ENCODE measurements around the gene LRRFIP1. TPM values are rescaled to one million over a fixed set of nuclear protein-coding genes. Genes with fewer than 3 reads are reported as not detected.

LRRFIP1 gene
- polyA plus RNA-seq, 1 experiment: 71.1 TPM

DNA sequence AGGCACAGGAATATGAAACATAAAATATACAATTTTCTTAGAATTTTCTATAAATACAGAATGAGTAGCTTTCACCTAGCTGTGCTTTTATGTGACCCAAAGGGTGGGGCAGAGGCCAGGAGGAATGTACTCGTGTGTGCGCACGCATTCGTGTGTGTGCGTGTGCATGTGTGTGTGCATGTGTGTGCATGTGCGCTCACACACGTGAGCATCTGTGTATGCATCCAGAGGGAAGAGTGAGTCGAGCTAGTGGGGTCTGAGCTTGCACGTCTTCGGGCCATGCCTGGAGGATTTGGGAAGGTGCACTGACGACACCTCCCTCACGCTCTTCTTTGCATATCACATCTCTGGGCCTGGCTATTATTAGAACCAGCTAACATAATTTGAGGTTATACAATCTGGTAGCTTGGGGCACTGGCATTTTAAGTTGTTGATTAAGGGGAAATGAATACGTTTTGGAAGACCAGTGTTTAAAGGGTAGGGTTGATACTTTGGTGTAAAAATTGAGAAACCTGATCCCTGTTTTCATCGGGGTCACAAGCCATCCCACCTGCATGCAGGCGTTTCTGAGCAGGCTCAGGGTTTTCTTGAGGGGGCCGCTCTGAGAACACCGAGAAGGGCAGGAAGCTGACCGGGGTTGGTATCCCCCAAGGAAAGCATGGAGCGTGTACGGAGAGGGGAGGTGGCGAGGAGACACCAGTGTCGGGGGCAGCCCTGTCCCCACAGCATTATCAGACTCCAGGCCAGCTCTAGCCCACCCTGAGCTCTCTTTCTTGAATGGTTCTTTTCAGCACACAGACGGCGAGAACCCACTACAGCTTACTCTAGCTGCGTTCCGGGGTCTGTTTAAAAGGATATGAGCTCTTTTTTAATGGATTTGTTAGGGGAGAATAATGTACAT lies 85.3 kb downstream of the LRRFIP1 start:
- Histone ChIP-seq H3K27me3 (ENCODE audit: control insufficient read depth, insufficient read depth, low read length) (no peaks in the 10 kb centered on the region), H3K9me3 (ENCODE audit: control insufficient read depth, insufficient read depth, low read length) (no peaks in the 10 kb centered on the region; the same call in 1 of the 2 replicates), H3K4me3 (ENCODE audit: low read depth, low read length) (no peak overlapping the region), H3K27ac (ENCODE audit: low read depth, low read length) (peak overlapping the region; percentile 39)
- DNase-seq (ENCODE audit: low read depth, low spot score): no peak
- TF ChIP-seq, protein P1, sequence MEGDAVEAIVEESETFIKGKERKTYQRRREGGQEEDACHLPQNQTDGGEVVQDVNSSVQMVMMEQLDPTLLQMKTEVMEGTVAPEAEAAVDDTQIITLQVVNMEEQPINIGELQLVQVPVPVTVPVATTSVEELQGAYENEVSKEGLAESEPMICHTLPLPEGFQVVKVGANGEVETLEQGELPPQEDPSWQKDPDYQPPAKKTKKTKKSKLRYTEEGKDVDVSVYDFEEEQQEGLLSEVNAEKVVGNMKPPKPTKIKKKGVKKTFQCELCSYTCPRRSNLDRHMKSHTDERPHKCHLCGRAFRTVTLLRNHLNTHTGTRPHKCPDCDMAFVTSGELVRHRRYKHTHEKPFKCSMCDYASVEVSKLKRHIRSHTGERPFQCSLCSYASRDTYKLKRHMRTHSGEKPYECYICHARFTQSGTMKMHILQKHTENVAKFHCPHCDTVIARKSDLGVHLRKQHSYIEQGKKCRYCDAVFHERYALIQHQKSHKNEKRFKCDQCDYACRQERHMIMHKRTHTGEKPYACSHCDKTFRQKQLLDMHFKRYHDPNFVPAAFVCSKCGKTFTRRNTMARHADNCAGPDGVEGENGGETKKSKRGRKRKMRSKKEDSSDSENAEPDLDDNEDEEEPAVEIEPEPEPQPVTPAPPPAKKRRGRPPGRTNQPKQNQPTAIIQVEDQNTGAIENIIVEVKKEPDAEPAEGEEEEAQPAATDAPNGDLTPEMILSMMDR (IDR thresholded peaks at IDR 0.05; ENCODE audit: low read depth, low read length): no peak
- POLR2A ChIA-PET: interaction anchor here (0.8 kb wide), 1 partner anchor 8 kb away, joined by 4 read pairs; no protein-coding TSS in a partner anchor
- CTCF ChIA-PET: interaction anchor here (0.6 to 1.4 kb wide), 3 partner anchors 26 to 46 kb away, joined by 3 to 8 read pairs (median 4); no protein-coding TSS in a partner anchor

DNA sequence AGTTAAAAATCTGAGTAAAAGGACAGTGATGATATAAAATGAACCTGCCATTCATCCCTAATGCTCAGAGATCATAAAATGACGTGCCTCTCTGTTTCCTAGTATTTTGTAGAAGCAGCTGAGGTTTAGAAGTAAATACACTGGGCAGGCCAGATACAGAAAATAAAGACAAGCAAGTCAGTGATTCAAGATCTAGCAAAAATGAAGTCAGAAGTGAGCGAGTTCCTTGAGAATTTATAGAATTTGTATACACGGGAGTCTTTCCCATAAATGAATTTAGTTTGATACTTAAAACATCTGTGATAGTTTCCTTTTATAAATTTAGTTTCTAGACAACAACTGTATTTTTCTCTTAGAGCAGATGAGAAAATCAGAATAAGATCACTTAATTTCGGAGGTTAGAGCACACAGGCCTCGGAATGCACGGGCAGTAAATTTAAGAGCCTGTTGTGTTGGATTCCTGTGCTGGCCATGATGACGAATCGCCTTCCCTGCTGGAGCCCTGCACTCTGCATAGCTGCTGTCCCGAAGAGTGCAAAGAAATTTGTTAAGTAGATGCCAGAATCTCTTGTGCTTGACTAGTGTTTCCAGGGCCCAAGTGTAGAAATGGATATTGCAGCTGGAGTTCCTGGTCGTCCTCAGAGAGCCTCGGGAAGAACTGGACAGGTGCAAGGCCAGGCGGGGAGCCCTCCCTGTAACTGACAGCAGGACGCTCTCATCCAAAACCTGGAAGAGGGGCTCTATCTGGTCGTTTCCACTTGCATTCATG lies 87.5 kb downstream of the LRRFIP1 start:
- DNase-seq (ENCODE audit: low read depth, low spot score): no peak
- ChIA-PET CTCF (interaction anchor here (1.7 kb wide), 1 partner anchor 30 kb away, joined by 4 read pairs; no protein-coding TSS in a partner anchor), POLR2A (no interaction called here)
- Histone ChIP-seq H3K27ac (ENCODE audit: low read depth, low read length) (peak overlapping the region; percentile 65), H3K9me3 (ENCODE audit: control insufficient read depth, insufficient read depth, low read length) (no peaks in the 10 kb centered on the region; the same call in 1 of the 2 replicates), H3K4me3 (ENCODE audit: low read depth, low read length) (no peak overlapping the region), H3K27me3 (ENCODE audit: control insufficient read depth, insufficient read depth, low read length) (no peaks in the 10 kb centered on the region)
- TF ChIP-seq, protein P1 (IDR thresholded peaks at IDR 0.05; ENCODE audit: low read depth, low read length): no peak

DNA sequence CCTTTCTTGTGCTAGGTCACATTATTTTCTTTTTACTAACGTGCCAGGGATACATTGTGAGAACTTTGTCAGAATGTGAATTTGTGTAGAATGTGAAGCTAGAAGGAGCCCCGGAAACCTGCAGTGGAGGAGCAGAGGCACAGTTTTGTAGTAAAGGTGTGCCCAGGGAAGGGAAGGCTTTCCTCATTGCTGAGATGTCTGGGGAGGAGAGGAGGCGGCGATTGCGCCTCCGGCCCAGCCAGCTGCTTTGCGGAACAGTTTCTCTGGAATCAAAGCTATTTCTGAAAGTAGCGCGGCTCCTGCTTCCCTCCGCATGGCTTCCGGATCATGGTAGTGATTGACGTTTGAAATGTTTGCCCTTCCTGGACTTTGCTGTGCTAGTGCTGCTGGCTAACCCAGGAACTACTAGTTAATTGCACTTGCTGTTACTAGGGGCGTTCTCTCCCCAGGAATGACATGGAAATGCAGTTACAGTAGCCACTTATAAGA lies 88.1 kb downstream of the LRRFIP1 start:
- ChIA-PET POLR2A (no interaction called here), CTCF (interaction anchor here (1.7 kb wide), 1 partner anchor 30 kb away, joined by 4 read pairs; no protein-coding TSS in a partner anchor)
- H3K9me3 ChIP-seq (ENCODE audit: control insufficient read depth, insufficient read depth, low read length): no peaks in the 10 kb centered on the region; the same call in 1 of the 2 replicates
- peak overlapping the region; percentile 65 for H3K27ac ChIP-seq (ENCODE audit: low read depth, low read length)
- H3K27me3 ChIP-seq (ENCODE audit: control insufficient read depth, insufficient read depth, low read length): no peaks in the 10 kb centered on the region
- no peak for DNase-seq (ENCODE audit: low read depth, low spot score)
- TF ChIP-seq, protein P1 (IDR thresholded peaks at IDR 0.05; ENCODE audit: low read depth, low read length): no peak
- no peak overlapping the region for H3K4me3 ChIP-seq (ENCODE audit: low read depth, low read length)

DNA sequence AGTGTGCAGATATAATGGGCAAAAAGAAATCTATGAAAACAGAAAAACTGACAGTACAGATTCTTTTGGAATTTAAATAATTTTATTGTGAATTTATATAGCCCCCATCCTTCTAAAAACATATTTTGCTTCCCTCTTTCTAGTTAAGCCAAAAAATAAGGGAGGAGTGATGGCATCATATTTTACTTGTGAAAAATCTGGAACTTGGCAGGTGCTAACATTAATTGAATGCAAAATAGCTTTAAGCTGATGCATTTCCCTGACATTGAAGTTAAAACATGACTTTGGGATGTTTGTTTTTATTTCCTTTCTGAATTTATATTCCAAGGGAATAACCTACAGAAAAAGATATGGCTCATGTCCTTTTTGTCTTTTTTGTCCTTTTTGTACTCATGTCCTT lies 88.6 kb downstream of the LRRFIP1 start:
- POLR2A ChIA-PET: no interaction called here
- H3K27ac ChIP-seq (ENCODE audit: low read depth, low read length): no peak overlapping the region
- H3K4me3 ChIP-seq (ENCODE audit: low read depth, low read length): no peak overlapping the region
- CTCF ChIA-PET: interaction anchor here (1.3 kb wide), 1 partner anchor 43 kb away, joined by 3 read pairs; no protein-coding TSS in a partner anchor
- no peak for DNase-seq (ENCODE audit: low read depth, low spot score)
- H3K9me3 ChIP-seq (ENCODE audit: control insufficient read depth, insufficient read depth, low read length): no peaks in the 10 kb centered on the region; the same call in 1 of the 2 replicates
- TF ChIP-seq, protein P1 (IDR thresholded peaks at IDR 0.05; ENCODE audit: low read depth, low read length): no peak
- H3K27me3 ChIP-seq (ENCODE audit: control insufficient read depth, insufficient read depth, low read length): no peaks in the 10 kb centered on the region

All from AG04450 (cell line).